GM12878 (cell line): Measurements from ENCODE around the gene ADAMTSL2.
A peak's percentile ranks its signal among the peaks of the same experiment; 100 is the strongest.

ENCODE experiments used
- BHLHE40 ChIP-seq, 2 experiments: fragments of 450-650 bp in 1 of 2; IDR thresholded peaks; 2 replicates each; pipeline ENCODE4 v1.6.1; 2011 to 2017; ENCODE audit warnings: low read depth in 2 of 2, borderline replicate concordance in 1 of 2, improper control_type of control experiment in 1 of 2, low read length in 1 of 2, mild to moderate bottlenecking in 1 of 2
- EZH2 ChIP-seq: IDR thresholded peaks from 2 replicates; pipeline ENCODE4 v1.6.1; 2012; ENCODE audit warnings: low read depth, mild to moderate bottlenecking, control low read depth, inconsistent platforms, low read length, borderline replicate concordance; ENCODE audit not compliant: control insufficient read depth
- TF ChIP-seq, protein P1 (sequence below), 3 experiments: IDR thresholded peaks in 2 of 3; conservative IDR thresholded peaks in 1 of 3; 2 replicates each; pipeline ENCODE4 v1.5.1; 2011; ENCODE audit warnings: low read depth in 3 of 3, low read length in 3 of 3, mild to moderate bottlenecking in 3 of 3, control low read depth in 2 of 3, moderate library complexity in 2 of 3, inconsistent platforms in 1 of 3, mixed read lengths in 1 of 3; ENCODE audit not compliant: control insufficient read depth in 2 of 3, insufficient read depth in 1 of 3; ENCODE audit errors: extremely low read depth in 1 of 3

DNA sequence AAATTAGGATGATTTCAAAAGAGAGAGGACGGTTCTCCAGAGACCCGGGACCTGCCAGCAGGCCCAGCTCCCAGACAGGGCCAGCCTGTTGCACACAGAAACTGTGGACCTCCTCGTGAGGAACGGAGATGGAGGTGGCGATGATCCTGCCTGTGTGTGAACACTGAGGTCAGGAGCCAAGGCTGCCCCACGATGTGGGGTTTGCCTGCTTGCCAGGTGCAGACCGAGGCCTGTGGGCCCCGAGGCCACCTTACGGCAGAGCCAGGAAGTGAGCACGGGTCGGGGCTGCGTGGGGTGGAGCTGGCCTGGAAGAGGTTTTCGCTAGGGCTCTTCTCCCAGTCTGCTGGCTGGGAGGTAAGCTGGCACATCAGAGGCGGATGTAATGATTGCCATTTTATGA, 70.4 kb downstream of the ADAMTSL2 start:
- TF ChIP-seq, protein P1, sequence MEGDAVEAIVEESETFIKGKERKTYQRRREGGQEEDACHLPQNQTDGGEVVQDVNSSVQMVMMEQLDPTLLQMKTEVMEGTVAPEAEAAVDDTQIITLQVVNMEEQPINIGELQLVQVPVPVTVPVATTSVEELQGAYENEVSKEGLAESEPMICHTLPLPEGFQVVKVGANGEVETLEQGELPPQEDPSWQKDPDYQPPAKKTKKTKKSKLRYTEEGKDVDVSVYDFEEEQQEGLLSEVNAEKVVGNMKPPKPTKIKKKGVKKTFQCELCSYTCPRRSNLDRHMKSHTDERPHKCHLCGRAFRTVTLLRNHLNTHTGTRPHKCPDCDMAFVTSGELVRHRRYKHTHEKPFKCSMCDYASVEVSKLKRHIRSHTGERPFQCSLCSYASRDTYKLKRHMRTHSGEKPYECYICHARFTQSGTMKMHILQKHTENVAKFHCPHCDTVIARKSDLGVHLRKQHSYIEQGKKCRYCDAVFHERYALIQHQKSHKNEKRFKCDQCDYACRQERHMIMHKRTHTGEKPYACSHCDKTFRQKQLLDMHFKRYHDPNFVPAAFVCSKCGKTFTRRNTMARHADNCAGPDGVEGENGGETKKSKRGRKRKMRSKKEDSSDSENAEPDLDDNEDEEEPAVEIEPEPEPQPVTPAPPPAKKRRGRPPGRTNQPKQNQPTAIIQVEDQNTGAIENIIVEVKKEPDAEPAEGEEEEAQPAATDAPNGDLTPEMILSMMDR (IDR thresholded peaks at IDR 0.05 in 2 of 3, conservative IDR thresholded peaks at IDR 0.05 in 1 of 3; ENCODE audit: control insufficient read depth in 2 of 3, extremely low read depth in 1 of 3, insufficient read depth in 1 of 3, low read depth in 3 of 3, low read length in 3 of 3): 0 out of 6 replicates have a peak, but pooled peaks of 1 of the 3 experiments have one; percentile 6
- TF ChIP-seq EZH2 (no peak), BHLHE40 (IDR thresholded peaks at IDR 0.05; ENCODE audit: borderline replicate concordance in 1 of 2, low read depth in 2 of 2, low read length in 1 of 2) (no peak)
